HS-27A (cell line): Measurements from ENCODE around the gene PLAC1.
A peak's percentile ranks its signal among the peaks of the same experiment; 100 is the strongest.

Experiments
- DNase-seq: peaks from one replicate; pipeline ENCODE4 v3.0.0-alpha.2; 2012; ENCODE audit warnings: low read depth, missing footprints

PLAC1 gene

DNA sequence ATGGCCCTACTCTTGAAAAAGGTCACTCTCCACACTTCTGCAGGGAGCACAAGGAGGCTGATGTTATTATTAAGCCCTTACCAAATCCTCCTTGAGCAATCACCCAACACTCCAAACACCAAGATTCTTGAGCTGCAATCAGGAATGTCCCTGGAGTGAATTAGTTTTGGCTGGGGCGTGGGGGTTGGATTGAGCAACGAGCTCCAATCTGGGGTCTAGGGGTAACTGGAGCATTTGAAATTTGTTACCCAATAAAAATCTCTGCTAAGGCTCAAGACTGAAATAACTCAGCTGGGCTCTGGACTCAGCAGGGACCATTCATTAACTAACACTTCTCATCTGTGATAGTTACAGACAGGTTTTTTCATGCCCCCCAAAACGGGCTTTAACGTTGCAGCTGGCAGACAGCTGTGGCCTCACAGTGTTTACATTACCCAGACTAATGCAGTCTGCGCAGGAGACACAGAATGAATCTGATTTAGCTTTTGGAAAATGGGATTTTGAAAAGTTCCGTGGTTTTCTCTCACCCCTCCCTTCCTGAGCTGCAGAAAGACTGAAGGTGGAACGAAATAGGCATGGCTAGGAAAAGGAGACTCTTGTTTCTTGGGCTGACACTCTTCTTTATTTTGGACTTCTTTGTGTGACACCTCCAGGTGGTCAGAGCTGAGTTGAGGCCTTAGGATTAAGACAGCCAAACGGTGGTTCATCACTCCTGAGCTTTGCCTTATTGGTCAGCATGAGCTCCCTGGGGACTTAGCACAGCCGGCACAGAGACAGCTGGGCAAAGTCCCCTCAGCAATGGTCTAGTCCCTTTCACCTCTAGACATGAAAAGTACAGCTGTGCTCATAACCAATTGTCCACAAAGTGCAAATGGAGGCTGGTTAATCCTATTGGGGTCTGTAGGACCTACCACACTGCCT is 26.6 kb downstream of the PLAC1 start:
- no peak for DNase-seq

DNA sequence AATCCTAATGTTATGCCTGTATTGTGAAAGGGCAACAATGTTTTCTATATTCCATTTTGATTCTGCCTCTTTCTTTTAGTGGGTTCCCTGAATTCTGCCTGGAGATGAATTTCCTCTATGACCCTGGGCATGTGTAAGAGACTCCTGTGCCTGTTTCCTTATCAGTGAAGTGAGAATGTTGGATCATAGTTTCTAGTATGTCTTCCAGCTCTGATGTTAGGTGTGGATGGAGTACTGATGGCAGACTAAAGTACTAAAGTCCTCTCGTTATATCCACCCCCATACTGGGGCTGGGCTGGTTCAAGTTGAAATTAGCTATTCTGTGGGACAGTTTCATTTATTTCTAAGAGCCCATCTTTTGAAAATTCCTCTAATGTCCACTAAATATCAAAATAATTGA is 29.6 kb downstream of the PLAC1 start:
- DNase-seq, result no peak

- no peak for DNase-seq
Observed at GRCh38 chrX:134626434-134626833, 31.8 kb downstream of the PLAC1 start.

GRCh38 chrX:134625315-134625718 is 33.0 kb downstream of the PLAC1 start:
- DNase-seq, result no peak

- peak; percentile 53 for DNase-seq
Observed at GRCh38 chrX:134624046-134624430, 34.2 kb downstream of the PLAC1 start.

- DNase-seq, result no peak
Observed at GRCh38 chrX:134623293-134624045, 34.8 kb downstream of the PLAC1 start.

DNA sequence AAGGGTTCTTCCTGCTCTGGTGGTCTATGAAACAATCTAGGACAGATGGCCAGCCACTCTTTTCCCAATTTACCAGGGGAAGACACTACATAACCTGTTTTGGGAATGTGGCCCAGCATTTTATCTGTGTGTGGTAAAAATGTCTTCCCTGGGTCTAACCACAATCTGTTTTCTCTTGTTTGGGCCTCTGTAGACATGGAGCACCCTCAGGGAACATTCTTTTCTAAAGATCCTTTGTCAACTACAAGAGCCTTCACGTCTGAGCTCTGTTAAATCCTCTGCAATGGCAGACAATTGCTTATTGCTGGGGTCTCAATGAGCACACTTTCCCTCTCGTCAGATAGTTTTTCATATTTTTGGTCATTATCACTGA is 35.5 kb downstream of the PLAC1 start:
- no peak for DNase-seq

DNA sequence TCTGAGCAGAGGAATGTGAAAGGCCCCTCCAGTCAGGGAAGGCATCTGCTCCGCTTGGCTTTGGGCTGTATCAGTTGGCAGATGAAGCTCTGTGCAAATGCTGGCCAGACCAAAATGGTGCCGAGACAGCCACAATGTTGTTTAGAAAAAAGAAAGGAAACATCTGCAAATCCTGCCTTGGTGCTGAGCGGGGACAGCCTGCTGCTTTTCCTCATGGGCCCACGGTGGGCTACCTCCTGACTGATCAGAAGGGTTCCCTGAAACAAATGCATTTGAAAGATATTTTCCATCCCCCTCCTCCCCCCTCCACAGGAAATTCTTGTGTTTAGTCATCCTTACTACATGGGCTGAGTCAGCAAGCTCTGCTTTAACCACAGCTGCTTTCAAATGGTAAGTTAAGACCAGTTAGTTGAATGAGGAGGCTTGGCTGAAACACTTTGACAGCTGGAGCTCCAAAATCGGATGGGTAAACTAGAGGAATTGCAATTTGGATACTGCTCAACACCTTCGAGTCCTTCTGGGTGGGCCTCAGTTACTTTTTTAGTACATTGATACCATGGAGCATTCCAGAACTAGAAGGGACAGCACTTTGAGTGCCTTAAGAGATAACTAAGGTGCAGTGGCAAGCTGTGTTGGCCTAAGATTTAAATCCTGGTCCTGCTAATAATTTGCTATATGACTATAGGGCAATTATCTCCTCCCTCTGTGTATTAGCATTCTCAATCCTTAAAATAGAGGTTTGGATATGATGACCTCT is 36.0 kb downstream of the PLAC1 start:
- DNase-seq, result peak; percentile 78

DNA sequence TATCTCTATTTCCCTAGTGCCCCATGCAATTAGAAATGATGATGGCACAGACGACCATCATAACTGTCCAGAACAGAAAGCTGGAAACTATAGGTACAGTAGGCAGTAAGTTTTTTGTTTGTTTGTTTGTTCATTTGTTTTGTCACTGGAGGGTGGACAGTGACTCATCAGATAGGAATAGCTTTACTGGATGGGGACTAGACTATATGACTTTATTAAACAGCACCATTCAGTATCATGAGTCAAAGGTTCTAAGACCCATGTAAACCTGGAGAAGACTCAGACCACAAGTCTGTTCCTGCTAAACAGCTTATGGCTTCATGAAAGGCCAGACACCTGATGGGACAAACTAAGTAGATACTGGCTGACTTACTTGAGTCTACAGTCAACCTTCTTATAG is 38.4 kb downstream of the PLAC1 start:
- DNase-seq, result no peak

DNA sequence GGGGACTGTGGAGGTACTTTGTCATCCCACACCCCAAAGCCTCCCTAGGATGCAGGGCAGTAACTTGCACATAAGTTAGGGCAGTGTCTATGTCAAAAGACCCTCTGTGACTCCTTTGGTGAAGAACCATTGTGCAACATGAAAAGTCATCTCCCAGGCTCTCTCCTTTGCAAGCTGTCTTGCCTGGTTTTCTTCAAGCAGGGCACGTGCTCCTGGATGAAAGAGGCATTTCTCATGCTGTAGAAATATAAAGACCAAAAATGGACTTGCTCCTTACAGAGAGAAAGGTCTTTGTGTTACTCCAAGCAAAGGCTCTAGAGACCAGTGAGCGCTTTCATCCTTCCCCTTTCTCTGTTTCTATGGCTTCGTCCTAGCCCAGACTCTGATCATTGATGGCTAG is 44.9 kb downstream of the PLAC1 start:
- no peak for DNase-seq

GRCh38 chrX:134608153-134608552 is 50.1 kb downstream of the PLAC1 start:
- DNase-seq, result no peak

DNA sequence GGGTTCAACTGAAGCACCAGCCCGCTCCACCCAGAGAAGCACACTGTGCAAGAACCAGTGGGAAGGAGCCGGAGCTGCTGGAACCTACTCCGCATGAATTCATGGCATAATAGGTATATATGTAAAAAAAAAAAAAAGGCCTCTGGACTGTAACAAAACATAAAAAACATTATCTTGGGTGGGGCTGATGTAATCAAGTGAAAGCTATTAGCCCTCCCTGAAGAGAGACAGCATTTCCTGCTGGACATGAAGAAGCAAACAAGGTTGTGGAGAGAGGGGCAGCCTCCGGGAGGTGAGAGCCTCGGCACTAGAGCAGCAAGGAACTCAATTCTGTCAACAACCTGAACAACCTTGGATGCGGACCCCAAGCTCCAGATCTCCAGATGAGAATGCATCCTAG is 50.7 kb downstream of the PLAC1 start:
- DNase-seq, result no peak

DNA sequence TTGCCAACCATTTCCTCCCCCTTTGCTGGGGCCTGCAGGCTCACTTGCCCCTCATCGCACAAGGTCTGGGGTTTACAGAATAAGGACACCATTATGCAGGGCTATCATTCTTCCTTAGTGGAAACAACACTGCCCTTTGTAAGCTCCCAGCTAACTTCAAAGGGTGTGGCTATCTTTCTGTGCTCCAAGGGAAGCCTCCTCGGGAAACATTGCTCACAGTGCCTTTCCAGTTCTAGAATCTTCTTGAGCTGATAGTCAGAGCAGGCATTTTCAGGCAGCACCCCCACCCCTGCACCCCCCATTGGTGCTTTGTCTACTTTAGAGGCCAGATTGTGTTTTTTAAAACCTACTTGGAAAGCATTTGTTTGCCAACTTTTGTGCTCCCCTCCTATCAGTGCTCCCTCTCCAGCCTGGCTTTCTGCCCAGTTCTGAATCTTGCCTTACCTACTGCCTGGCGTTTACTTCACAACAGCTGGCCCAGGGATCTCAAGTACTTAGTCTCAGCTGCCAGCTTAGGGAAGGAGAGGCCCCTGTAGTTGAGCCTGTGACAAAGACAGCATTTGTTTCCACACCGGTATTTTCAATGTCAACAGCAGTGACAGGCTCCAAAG is 53.5 kb downstream of the PLAC1 start:
- no peak for DNase-seq

DNA sequence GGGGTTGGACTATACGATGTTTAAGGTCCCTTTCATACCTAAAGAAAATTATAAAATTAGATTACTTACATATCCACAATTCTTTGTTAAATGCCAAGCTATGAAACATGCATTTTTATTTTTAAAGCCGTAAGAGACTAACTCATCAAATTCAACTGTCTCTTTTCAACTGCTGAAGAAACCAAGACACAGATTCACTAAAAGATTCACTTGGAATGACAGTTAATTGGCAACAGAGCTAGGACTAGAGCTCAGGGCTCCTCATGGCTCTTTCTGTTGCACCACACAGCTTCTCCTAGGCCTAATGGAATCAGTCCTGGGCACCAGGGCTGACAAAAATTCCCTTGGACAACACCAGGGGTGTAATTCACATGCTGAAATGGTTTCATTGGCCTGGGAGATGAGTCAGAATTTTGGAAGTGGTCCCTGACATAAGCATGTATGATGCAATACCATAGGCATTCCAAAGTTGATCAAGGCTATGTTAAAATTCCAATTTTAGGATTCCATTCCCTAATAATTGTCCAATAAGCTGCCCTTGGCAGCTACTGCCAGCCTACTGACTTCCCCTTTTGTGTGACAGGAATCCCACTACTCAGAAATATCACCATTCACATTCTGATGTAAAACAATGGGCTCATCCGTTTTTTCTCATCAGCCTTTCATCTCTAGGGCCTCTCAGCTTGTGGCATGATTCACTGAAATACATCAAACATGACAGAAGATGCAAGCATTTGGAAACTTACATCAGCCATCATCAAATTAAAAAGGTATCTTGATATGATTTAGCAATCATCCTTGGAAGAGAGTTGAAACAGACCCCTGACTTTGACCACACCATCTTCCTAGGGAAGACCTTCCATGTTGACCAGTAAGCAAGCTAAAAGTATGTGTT is 54.2 kb downstream of the PLAC1 start:
- peak; percentile 80 for DNase-seq

GRCh38 chrX:134602410-134602809 is 55.9 kb downstream of the PLAC1 start:
- no peak for DNase-seq

GRCh38 chrX:134601240-134601765 is 57.0 kb downstream of the PLAC1 start:
- DNase-seq, result no peak

DNA sequence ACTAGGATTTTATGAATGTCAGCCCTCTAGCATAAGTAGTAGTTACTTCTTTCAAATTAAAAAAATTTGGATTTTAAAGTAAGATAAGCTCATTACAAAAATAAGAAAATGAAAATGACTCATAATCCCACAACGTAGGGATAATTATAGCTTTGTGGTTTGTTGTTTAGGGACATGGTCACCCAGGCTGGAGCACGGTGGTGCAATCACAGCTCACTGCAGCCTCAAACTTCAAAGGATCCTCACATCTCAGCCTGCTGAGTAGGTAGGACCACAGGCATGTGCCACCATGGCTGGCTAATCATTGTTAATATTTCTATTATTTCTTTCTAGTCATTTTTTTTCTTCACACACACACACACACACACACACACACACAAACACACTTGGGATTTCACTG is 57.6 kb downstream of the PLAC1 start:
- DNase-seq, result no peak

GRCh38 chrX:134599184-134599914 is 58.9 kb downstream of the PLAC1 start:
- DNase-seq, result no peak

- no peak for DNase-seq
Observed at GRCh38 chrX:134592303-134592702, 66.0 kb downstream of the PLAC1 start.

- no peak for DNase-seq
Observed at GRCh38 chrX:134591502-134591901, 66.8 kb downstream of the PLAC1 start.
